Measurements from ENCODE around the gene OR6V1.

The OR6V1 gene

DNA sequence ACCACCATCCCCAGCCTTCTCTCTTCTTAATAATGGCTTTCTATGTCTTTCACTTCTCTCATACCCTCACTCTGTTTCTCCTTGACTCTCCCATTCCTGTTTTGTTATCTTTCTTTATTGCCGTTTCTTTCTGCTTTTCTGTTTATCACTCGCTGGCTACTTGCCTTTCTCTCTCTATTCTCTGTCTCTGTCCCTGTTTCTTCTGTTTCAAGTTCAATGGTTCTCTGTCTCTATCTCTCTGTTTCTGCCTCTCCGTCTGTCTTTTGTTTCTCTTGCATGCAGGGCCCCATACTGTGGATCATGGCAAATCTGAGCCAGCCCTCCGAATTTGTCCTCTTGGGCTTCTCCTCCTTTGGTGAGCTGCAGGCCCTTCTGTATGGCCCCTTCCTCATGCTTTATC is at the start of gene OR6V1:
TSS of gene OR6V1 (plus strand) at position 301 of the 400 bp plus-strand sequence. CDS start at position 301, 0 bp downstream.
- no peak for DNase-seq (ENCODE audit: low read depth)

DNA sequence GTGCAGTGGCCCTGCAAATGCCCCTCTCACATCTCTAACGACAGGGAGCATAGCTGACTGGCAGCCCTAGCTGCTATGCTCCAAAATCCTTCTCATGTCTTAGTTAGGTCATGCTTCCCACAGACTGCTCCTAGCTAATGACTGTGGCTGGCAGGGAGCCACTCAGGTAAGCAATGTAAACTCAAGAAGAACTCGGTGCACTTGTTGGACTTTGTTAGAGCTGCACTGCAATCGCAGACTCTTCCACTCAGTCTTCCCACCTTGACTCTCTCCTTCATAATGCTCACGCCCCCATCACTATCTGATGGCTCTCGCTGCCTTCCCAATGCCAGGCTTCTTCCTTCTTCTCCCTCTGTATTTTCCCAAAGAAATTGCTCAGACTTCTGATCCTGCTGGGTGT is 49.2 kb upstream of the OR6V1 start:
- no peak for DNase-seq (ENCODE audit: low read depth)

- DNase-seq (ENCODE audit: low read depth), result no peak
Measured at GRCh38 chr7:143003393-143004051, 48.6 kb upstream of the OR6V1 start.

DNA sequence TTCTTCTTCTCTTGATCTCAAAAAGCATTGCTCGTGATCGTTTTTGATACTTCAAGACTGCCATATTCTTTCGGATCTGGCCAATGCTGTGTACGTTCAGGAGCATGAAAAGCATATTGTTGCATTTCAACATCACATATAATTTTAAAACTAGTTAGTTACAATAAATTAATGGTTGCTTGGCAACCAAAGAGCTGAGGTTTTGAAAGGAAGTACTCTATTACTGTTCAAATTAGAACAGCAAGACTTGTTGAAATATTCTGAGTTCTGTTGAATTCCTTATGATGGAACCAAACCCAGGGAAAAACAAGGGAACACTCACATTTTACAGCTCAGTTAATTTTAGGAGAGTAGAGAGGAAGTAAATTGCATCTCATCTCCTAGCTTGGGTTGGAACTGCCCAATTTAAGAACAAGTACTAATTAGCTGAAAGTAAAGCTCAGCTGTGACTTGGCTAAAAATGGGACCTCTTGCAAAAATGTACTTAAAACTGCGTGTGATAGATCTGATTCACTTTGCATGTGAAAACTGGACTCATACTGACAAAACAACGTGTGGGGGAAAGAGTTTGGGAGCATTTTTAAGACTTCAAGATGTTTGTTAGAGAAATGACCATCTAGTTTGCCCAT is 46.4 kb upstream of the OR6V1 start:
- DNase-seq (ENCODE audit: low read depth), result no peak

- DNase-seq (ENCODE audit: low read depth), result peak; percentile 30
Measured at GRCh38 chr7:143008007-143008901, 43.9 kb upstream of the OR6V1 start.

DNA sequence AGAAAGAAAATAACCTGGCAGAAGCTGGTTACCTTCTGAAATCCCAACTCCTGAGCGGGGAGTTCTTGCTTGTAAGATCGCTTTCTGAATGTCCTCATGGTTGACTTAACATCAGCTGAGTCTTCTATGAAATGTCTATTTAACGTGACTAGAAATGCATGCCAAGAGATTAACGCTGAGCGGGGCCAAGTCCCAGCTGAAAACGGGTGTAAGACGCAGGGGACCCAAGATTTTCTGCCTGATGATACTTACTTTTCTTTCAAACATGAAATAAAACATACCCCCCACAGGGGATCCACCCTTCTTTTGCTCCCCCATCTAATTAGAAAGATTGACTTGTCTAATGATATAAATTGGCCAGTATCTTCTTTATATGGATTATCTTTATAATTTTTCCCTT is 40.1 kb upstream of the OR6V1 start:
- DNase-seq (ENCODE audit: low read depth), result no peak

GRCh38 chr7:143012409-143012808 is 39.7 kb upstream of the OR6V1 start:
- DNase-seq (ENCODE audit: low read depth), result no peak

- DNase-seq (ENCODE audit: low read depth), result no peak
Measured at GRCh38 chr7:143013473-143013872, 38.7 kb upstream of the OR6V1 start.

DNA sequence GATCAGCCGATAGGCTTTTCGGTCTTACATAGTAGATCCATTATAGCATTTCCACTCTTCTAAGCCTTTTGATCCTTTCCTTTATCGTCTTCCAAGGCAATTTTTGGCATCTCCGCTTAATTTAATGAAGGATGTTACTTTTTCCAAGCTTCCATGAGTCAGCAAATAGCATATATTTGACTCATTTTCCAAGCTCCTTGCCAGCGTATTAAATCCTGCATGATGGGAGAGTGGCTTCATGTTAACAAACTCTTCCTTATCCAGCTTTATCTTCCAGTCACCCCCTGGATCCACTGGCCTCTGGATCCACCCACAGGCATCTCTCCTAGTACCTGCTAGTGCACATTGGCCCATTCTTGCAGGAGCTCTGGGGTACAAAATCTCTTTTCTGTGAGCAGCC is 38.2 kb upstream of the OR6V1 start:
- peak; percentile 54 for DNase-seq (ENCODE audit: low read depth)

DNA sequence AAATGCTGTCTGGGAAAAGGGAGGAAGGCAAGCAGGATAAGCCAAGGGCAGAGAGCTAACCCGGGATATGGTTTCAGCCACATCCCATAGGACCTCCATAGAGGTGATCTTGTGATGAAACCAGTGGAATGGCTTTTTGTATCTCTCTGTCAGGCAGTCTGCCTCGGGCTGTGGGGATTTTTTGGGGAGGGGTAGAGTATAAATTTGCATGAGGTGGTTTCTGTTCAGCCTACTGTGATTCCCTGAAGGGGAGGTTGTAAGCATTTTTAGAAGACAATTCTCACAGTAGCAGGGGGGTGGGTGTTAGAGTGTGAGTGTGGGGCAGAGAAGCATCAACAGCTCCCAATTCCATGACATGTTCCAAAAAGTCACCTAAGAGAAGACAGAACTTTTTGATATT is 37.1 kb upstream of the OR6V1 start:
- DNase-seq (ENCODE audit: low read depth), result no peak

DNA sequence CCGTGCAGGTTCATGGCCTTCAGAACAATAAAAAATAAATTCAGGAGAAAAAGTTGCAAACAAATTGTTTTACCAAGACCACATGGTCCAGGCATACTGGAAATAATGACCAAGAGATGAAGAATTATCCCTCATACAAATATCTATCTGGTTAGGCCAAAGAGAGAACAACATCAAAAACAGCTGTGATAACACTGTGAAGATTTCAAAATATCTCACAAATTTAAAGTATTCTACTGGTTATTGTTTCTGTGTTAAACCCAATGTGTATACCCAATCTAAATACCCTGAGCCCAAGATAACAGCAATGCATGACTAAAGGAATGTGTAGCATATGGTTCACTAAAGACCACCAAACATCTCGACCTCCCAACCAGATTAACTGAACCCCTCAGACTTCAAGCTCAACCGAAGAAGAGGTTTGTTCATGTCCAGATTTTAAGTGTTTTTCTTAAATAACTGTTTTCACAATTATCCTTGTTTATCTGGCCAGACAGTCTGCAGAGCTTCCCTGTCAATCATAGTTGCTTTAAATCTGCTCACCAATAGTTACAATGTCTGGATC is 36.1 kb upstream of the OR6V1 start:
- no peak for DNase-seq (ENCODE audit: low read depth)

DNA sequence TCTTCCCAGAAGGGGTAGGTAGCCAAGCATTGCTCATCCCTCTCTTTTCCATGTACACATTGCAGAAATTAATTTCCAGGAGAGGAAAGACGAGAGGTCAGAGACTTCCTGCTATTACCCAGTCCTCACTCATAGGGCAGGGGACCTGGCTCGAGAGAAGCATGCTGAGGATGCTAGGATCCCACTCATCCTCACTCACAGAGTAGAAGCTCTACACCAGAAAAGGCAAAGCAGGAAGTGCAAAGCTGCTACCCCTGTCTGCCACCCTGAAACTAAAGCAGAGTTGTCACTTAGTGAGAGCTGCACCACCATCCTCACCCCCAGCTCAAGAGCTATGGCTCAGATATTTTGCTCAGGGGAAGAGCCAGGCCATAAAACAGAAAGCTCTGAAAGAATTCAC is 35.1 kb upstream of the OR6V1 start:
- no peak for DNase-seq (ENCODE audit: low read depth)

- DNase-seq (ENCODE audit: low read depth), result no peak
Measured at GRCh38 chr7:143018931-143019330, 33.2 kb upstream of the OR6V1 start.

- DNase-seq (ENCODE audit: low read depth), result no peak
Measured at GRCh38 chr7:143023047-143023446, 29.1 kb upstream of the OR6V1 start.

GRCh38 chr7:143025371-143025770 is 26.8 kb upstream of the OR6V1 start:
- no peak for DNase-seq (ENCODE audit: low read depth)

GRCh38 chr7:143027032-143027431 is 25.1 kb upstream of the OR6V1 start, which contains the start of gene OR9A2:
Gene OR9A2 (minus strand): TSS chr7:143027132. CDS start chr7:143027132, 0 bp downstream.
- DNase-seq (ENCODE audit: low read depth), result no peak

DNA sequence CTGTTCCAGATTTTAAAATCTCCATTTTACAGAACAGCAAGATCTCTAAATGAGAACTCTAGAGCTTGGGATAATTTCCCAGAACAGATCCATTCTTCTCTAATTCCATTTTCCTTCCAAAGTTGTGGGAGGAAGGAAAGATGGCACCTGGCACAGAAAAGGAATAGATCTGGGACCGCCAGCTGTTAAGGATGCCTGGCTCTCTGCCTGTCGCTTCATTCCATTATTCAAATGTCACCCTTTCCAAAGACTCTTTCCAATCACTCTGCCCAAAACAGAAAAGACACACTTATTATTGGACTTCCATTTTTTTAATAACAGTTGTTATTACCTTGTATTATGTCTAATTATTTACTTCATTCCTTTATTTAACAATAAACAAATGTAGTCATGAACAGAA is 24.5 kb upstream of the OR6V1 start:
- no peak for DNase-seq (ENCODE audit: low read depth)

GRCh38 chr7:143038635-143039034 is 13.5 kb upstream of the OR6V1 start:
- DNase-seq (ENCODE audit: low read depth), result no peak

DNA sequence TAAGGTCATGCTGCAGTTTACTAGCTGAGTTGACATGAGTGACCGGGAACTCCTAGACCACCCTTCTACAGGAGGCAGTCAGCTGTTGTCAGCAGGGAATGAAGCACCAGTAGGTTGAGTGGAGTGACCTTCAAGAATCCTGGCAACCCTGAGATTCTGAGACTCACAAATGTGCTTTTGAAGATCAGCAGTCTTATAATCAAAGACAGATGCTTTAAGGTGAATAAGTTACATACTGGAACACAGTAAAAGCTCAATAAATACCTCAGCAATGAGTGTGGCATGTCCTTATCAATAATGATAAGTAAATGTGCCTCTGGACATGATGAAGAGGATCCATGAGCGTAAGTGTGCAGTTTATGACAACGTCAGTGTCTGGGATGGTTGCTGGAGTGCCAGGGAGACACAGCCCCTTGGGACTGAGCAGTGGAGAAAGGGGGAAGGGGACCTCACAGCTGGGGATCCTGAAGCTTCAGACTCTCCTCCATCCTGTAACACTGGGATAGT is 11.9 kb upstream of the OR6V1 start:
- no peak for DNase-seq (ENCODE audit: low read depth)

- no peak for DNase-seq (ENCODE audit: low read depth)
Measured at GRCh38 chr7:143041346-143041745, 10.8 kb upstream of the OR6V1 start.

DNA sequence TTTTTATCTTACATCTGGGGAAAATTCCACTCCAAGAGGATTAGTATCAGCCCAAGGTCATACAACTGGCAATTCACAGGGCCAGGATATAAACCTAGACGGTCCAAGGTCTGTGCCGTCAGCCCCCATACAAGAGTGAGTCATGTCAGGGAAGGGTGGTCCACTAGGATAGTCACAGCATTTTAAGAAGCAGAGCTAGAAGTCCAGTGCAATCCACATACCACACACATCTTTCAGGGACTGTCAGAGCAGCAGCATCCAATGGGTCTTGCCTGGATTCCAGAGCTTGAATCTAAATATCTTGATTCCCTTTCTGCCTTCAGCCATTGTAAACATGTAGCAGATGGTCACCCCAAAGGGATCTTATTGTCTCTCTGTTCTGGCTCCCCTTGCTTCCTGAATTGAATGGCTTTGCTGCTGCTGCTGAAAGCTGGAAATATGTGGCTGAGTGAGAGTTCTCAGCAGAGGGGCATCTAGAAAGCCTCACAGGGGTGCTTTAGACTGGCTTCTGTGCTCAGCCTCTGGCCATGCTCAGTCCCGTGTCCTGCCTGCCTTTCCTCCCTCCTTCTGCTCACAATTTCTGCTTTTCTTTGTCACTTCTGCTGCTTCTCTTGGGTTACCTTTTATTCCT is 9.9 kb upstream of the OR6V1 start:
- no peak for DNase-seq (ENCODE audit: low read depth)

DNA sequence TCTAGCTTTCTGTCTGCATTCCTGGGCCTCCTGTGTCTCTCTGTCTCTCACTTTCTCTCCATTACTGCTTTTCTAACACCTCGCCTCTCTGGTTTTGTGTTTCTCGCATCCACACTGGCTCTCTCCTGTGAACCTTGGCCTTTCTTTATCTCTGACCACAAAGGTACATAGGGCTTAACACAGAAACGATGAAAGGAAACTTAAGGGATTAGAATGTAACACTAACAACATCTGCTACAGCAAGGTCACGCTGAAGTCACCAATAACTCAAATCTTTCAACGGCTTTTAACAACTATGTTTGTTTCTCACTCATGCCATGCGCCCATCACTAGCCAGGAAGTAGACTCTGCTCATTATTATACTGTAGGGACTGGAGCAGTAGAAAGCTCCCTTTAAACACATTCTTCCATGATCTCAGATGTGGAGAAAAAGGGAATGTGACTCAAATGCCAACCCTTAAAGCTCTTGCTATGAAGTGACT is 9.3 kb upstream of the OR6V1 start:
- no peak for DNase-seq (ENCODE audit: low read depth)

All from GM04504 (cell line).